Karpas-422 (cell line): ENCODE data around the gene FHOD3. TPM values are rescaled to one million over a fixed set of nuclear protein-coding genes. Genes with fewer than 3 reads are reported as not detected.
A peak's percentile ranks its signal among the peaks of the same experiment; 100 is the strongest.

Experiments
- DNase-seq: peaks from one replicate; pipeline ENCODE4 v3.0.0-alpha.2; 2015
- H2AFZ ChIP-seq: fragments of 200-600 bp; sonication (generic); 2 replicates; pipeline ENCODE4 v1.6.1; 2014; ENCODE audit warnings: antibody characterized with exemption, low read length, mixed read lengths
- H3K27ac ChIP-seq: fragments of 200-600 bp; sonication (generic); 2 replicates; pipeline ENCODE4 v1.5.1; 2014; ENCODE audit warnings: mild to moderate bottlenecking, low read length, moderate library complexity
- H3K27me3 ChIP-seq: fragments of 200-600 bp; sonication (generic); 2 replicates; pipeline ENCODE4 v1.6.1; 2014; ENCODE audit warnings: low read length, mixed read lengths
- H3K36me3 ChIP-seq: fragments of 200-600 bp; sonication (generic); 2 replicates; pipeline ENCODE4 v1.6.1; 2014; ENCODE audit warnings: low read length, mixed read lengths; ENCODE audit not compliant: insufficient read depth
- H3K4me1 ChIP-seq: fragments of 200-600 bp; sonication (generic); 2 replicates; pipeline ENCODE4 v1.6.1; 2014; ENCODE audit warnings: mild to moderate bottlenecking, low read length, mixed read lengths
- H3K4me2 ChIP-seq: fragments of 200-600 bp; sonication (generic); 2 replicates; pipeline ENCODE4 v1.6.1; 2014; ENCODE audit warnings: low read length, low read depth, mild to moderate bottlenecking; ENCODE audit not compliant: poor library complexity, severe bottlenecking
- H3K4me3 ChIP-seq: fragments of 200-600 bp; sonication (generic); 2 replicates; pipeline ENCODE4 v1.5.1; 2014; ENCODE audit warnings: mild to moderate bottlenecking, antibody characterized with exemption, low read length, mixed read lengths
- H3K79me2 ChIP-seq: fragments of 200-600 bp; sonication (generic); 2 replicates; pipeline ENCODE4 v1.6.1; 2014; ENCODE audit warnings: mild to moderate bottlenecking, low read length, mixed read lengths
- H3K9ac ChIP-seq: fragments of 200-600 bp; sonication (generic); 2 replicates; pipeline ENCODE4 v1.6.0; 2014; ENCODE audit warnings: low read length
- H3K9me2 ChIP-seq: fragments of 200-600 bp; sonication (generic), shearing (Covaris generic); replicated peaks from 2 replicates; pipeline ENCODE4 v1.6.0; 2014; ENCODE audit warnings: mild to moderate bottlenecking, low read length, moderate library complexity; ENCODE audit not compliant: insufficient read depth
- H3K9me3 ChIP-seq: fragments of 300-700, 200-600 bp; sonication (generic); 2 replicates; pipeline ENCODE4 v1.6.1; 2014; ENCODE audit warnings: low read length, mixed read lengths
- H4K20me1 ChIP-seq: fragments of 200-600 bp; sonication (generic); 2 replicates; pipeline ENCODE4 v1.6.1; 2014; ENCODE audit warnings: mild to moderate bottlenecking, antibody characterized with exemption, low read length, low read depth; ENCODE audit not compliant: insufficient read depth
- total RNA-seq: library from RNA; depleted of rRNA; stranded (reverse); fragments of >200 nt; shearing (Covaris generic); gene quantifications from 2 replicates; pipeline ENCODE4 v1.2.3, GENCODE V29; 2014; ENCODE audit warnings: low replicate concordance

Gene FHOD3
- total RNA-seq, 1 experiment from 2014 or later: 26.6 TPM

DNA sequence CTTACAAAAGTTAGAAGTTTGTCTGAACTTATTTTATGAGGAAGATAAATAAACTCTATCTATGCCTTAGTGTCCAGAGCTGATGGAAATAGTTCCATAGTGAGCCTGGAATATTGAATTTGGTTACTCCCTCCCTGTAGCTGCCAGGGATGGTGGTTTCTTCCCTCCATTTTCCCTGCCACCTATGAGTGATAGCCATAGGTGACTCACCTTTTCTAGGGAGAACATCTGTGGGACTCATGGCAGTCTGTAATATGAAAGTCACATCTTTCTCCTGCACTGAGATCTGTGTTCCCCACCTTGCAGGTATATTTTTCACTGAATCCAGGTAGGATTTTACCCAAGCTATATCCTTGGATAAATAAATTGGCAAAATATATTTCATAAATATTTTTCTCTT is 382.5 kb downstream of the FHOD3 start:
- no peak overlapping the region for H3K4me3 ChIP-seq
- peaks cover 4% of the 10 kb centered on the region; the same call in 1 of the 2 replicates for H3K4me1 ChIP-seq
- no peak overlapping the region for H2AFZ ChIP-seq
- no peaks in the 10 kb centered on the region for H3K9me2 ChIP-seq
- H3K36me3 ChIP-seq: 0 out of 2 replicates have a peak, but pooled peaks cover 3% of the 10 kb centered on the region
- no peak overlapping the region for H3K27ac ChIP-seq
- H4K20me1 ChIP-seq: no peaks in the 10 kb centered on the region
- no peak for DNase-seq
- H3K27me3 ChIP-seq: no peaks in the 10 kb centered on the region
- H3K9me3 ChIP-seq: peaks cover 9% of the 10 kb centered on the region; the same call in 1 of the 2 replicates
- no peak overlapping the region for H3K4me2 ChIP-seq
- H3K79me2 ChIP-seq: no peaks in the 10 kb centered on the region
- no peak overlapping the region for H3K9ac ChIP-seq

DNA sequence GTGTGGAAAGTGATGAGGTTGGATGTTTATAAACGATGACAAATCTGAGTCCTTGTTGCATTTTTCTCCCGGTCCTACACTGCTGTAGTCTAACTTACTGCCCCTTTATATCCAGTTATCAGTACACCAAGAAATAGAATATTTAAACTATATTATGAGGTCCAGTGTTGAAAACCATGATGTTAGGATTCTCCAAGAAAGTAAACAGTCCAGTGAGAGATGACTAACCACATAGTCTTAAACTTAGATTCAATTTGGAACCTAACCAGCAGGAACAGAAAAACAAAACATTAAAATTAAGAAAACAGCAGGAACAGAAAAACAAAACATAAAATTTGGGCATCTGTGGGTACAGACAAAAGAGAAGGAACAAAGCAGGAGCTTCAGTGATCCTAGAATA is 388.1 kb downstream of the FHOD3 start:
- Histone ChIP-seq H3K4me1 (peaks cover 24% of the 10 kb centered on the region), H2AFZ (no peak overlapping the region), H3K9me2 (no peaks in the 10 kb centered on the region), H3K27ac (no peak overlapping the region), H4K20me1 (no peaks in the 10 kb centered on the region), H3K4me2 (no peak overlapping the region), H3K9me3 (peaks cover 12% of the 10 kb centered on the region; the same call in 1 of the 2 replicates), H3K79me2 (no peaks in the 10 kb centered on the region), H3K36me3 (0 out of 2 replicates have a peak, but pooled peaks cover 3% of the 10 kb centered on the region), H3K4me3 (no peak overlapping the region), H3K27me3 (no peaks in the 10 kb centered on the region), H3K9ac (no peak overlapping the region)
- DNase-seq: no peak

- Histone ChIP-seq H3K4me1 (peaks cover 49% of the 10 kb centered on the region), H3K9ac (peak overlapping the region; percentile 6; the same call in 1 of the 2 replicates), H2AFZ (peak overlapping the region; percentile 85), H3K36me3 (0 out of 2 replicates have a peak, but pooled peaks cover 3% of the 10 kb centered on the region), H3K4me3 (no peak overlapping the region), H3K4me2 (peak overlapping the region; percentile 14), H3K9me2 (no peaks in the 10 kb centered on the region), H4K20me1 (no peaks in the 10 kb centered on the region), H3K27me3 (no peaks in the 10 kb centered on the region), H3K9me3 (peaks cover 12% of the 10 kb centered on the region; the same call in 1 of the 2 replicates), H3K79me2 (no peaks in the 10 kb centered on the region), H3K27ac (0 out of 2 replicates have a peak overlapping the region, but pooled peaks have one; percentile 12)
- DNase-seq: peak; percentile 94
Measured at GRCh38 chr18:36688020-36688965, 390.8 kb downstream of the FHOD3 start.

DNA sequence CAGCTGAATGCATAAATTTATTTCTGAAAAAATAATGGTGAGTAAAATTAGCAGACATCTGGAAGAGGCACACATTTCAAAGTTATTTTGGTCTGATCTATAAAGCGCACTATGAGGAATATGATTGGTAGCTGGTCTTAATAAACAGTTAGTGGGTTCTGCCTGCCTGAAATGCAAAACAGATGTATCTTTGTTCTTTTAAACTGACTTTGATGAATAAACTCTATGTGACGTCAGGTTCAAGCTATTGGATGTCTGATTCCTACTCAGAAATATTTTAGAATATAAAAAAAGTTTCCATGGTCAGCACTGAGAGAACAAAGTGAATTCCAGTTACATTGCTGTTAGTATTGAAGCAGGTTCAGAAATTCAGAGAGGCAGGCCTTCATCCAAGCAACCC is 394.9 kb downstream of the FHOD3 start:
- H2AFZ ChIP-seq: peak overlapping the region; percentile 89
- H3K27me3 ChIP-seq: no peaks in the 10 kb centered on the region
- H4K20me1 ChIP-seq: no peaks in the 10 kb centered on the region
- peak overlapping the region; percentile 79 for H3K9ac ChIP-seq
- H3K36me3 ChIP-seq: no peaks in the 10 kb centered on the region; the same call in 1 of the 2 replicates
- peak overlapping the region; percentile 90 for H3K27ac ChIP-seq
- peak; percentile 61 for DNase-seq
- H3K4me3 ChIP-seq: peak overlapping the region; percentile 70
- H3K9me3 ChIP-seq: no peaks in the 10 kb centered on the region
- peaks cover 27% of the 10 kb centered on the region for H3K79me2 ChIP-seq
- H3K4me2 ChIP-seq: peak overlapping the region; percentile 77
- no peaks in the 10 kb centered on the region for H3K9me2 ChIP-seq
- H3K4me1 ChIP-seq: peaks cover 85% of the 10 kb centered on the region

DNA sequence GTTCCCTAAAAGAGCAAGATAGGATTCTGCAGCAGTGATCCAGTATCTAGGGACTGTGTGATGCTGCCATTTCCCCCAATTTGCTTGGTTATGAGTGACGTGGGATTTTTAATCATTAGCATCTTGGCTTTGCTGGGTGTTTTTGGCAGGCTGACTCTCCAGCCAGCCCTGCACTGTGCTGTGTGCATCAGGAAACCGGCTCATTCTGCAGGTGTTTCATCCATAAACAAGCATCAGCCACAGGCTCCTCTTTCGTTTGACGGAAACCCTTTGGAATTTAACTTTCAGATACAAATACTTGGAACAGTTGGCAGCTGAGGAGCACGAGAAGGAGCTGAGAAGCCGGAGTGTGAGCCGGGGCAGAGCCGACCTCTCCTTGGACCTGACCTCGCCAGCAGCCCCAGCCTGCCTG is 395.4 kb downstream of the FHOD3 start:
- peak overlapping the region; percentile 79 for H3K9ac ChIP-seq
- H3K4me3 ChIP-seq: peak overlapping the region; percentile 70
- H3K9me3 ChIP-seq: no peaks in the 10 kb centered on the region
- peak overlapping the region; percentile 89 for H2AFZ ChIP-seq
- no peaks in the 10 kb centered on the region for H3K27me3 ChIP-seq
- no peaks in the 10 kb centered on the region; the same call in 1 of the 2 replicates for H3K36me3 ChIP-seq
- H3K27ac ChIP-seq: peak overlapping the region; percentile 90
- peak; percentile 64 for DNase-seq
- H3K79me2 ChIP-seq: peaks cover 27% of the 10 kb centered on the region
- H3K4me2 ChIP-seq: peak overlapping the region; percentile 77
- no peaks in the 10 kb centered on the region for H3K9me2 ChIP-seq
- peaks cover 80% of the 10 kb centered on the region for H3K4me1 ChIP-seq
- no peaks in the 10 kb centered on the region for H4K20me1 ChIP-seq

- peak overlapping the region; percentile 79 for H3K9ac ChIP-seq
- no peaks in the 10 kb centered on the region for H3K27me3 ChIP-seq
- H3K9me2 ChIP-seq: no peaks in the 10 kb centered on the region
- peak overlapping the region; percentile 77 for H3K4me2 ChIP-seq
- H3K36me3 ChIP-seq: no peaks in the 10 kb centered on the region; the same call in 1 of the 2 replicates
- H3K4me1 ChIP-seq: peaks cover 69% of the 10 kb centered on the region
- no peak overlapping the region for H2AFZ ChIP-seq
- DNase-seq: peak; percentile 73
- peaks cover 27% of the 10 kb centered on the region for H3K79me2 ChIP-seq
- no peaks in the 10 kb centered on the region for H3K9me3 ChIP-seq
- no peaks in the 10 kb centered on the region for H4K20me1 ChIP-seq
- H3K27ac ChIP-seq: peak overlapping the region; percentile 90
- H3K4me3 ChIP-seq: peak overlapping the region; percentile 70
Measured at GRCh38 chr18:36693931-36694620, 396.6 kb downstream of the FHOD3 start.

GRCh38 chr18:36695806-36696205 is 398.3 kb downstream of the FHOD3 start:
- no peaks in the 10 kb centered on the region for H3K27me3 ChIP-seq
- DNase-seq: no peak
- H3K4me1 ChIP-seq: peaks cover 63% of the 10 kb centered on the region
- no peaks in the 10 kb centered on the region; the same call in 1 of the 2 replicates for H3K36me3 ChIP-seq
- H4K20me1 ChIP-seq: no peaks in the 10 kb centered on the region
- H3K9me2 ChIP-seq: no peaks in the 10 kb centered on the region
- peak overlapping the region; percentile 77 for H3K4me2 ChIP-seq
- H3K9me3 ChIP-seq: no peaks in the 10 kb centered on the region
- H3K9ac ChIP-seq: no peak overlapping the region
- no peak overlapping the region for H3K27ac ChIP-seq
- H2AFZ ChIP-seq: no peak overlapping the region
- H3K79me2 ChIP-seq: peaks cover 27% of the 10 kb centered on the region
- H3K4me3 ChIP-seq: peak overlapping the region; percentile 70; the same call in 1 of the 2 replicates
